OCI-LY7 (cell line): ENCODE results near the gene GRIN3A.

Experiments
- CTCF ChIP-seq: fragments of 200-600 bp; sonication (generic); conservative IDR thresholded peaks from 2 replicates; pipeline ENCODE4 v1.5.1; 2014; ENCODE audit warnings: mild to moderate bottlenecking, antibody characterized with exemption, low read length, moderate library complexity, mixed read lengths
- EZH2phosphoT487 ChIP-seq: fragments of 200-600 bp; sonication (generic); IDR thresholded peaks from 2 replicates; pipeline ENCODE4 v1.6.1; 2018; ENCODE audit warnings: low read depth, borderline replicate concordance, mild to moderate bottlenecking, mixed run types, antibody characterized with exemption, low read length, moderate library complexity, mixed read lengths

DNA sequence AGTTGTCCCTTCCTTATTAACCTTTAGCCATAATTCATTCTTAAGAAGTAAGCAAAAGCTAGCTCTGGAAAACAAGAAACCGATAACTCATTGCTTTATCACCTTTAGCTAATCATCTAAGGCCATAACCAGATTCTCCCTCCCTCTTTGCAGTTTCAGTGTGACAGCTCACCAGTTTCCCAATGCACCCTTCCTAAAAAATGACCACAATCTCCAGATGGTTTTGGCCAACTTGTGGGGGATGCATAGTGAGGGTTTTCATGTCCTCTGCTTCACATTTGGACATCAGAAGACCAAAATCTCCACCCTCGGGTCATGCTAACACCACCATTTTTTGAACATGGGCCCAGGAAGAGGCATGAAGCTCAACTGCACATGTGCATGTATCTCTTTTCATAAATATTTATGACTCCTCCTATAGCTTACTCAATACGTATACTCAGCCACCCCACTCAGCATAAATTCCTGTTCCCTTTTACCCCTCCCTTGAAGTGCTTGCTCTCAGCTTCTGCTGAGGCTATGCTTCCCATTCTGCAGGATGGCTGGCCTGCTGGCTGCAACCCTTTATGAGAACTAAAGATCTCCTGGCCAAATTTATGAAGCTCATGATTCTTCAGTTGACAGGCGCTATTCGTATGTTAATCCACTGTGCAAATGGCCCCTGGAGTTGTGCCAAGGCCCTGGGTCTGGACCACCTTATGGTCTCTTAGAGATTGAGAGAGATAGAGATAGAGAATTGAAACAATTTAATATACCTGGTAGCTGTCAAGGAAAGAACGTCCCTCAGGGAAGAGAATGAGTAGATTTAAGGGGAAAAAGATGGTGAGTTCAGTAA lies 158.5 kb downstream of the GRIN3A start:
- TF ChIP-seq CTCF (no peak), EZH2phosphoT487 (no peak)
